HepG2 (cell line): ENCODE results near the gene ICAM2. TPM values are rescaled to one million over a fixed set of nuclear protein-coding genes. Genes with fewer than 3 reads are reported as not detected.

Experiments used
- ATAC-seq: fragments of 200-7000 bp; cut with Tn5 transposase; 3 replicates; pipeline ENCODE4 v1.9.1; 2020; ENCODE audit warnings: mild to moderate bottlenecking, moderate library complexity
- BruUV-seq: library from RNA; stranded (reverse); fragments of 400-500 nt; replicated peaks from 2 replicates; lab custom pipeline; 2021; lab: Mats Ljungman, UMichigan
- CTCF ChIA-PET: fragments of 300-600 bp; formaldehyde crosslinking; extraction: SDS; loops from one replicate; lab custom pipeline; 2021; ENCODE audit warnings: low total read pairs, inconsistent platforms, low intra/inter-chr PET ratio; lab: Yijun Ruan, JAX
- POLR2A ChIA-PET: fragments of 350-600 bp; sonication (Branson Sonifier 250); formaldehyde crosslinking; loops from one replicate; lab custom pipeline; 2020; ENCODE audit warnings: antibody characterized with exemption, inconsistent platforms; lab: Yijun Ruan, JAX
- DNase-seq: peaks from one replicate; pipeline ENCODE4 v3.0.0-alpha.2; 2015; ENCODE audit warnings: low spot score
- FAIRE-seq: peaks from 3 replicates; lab custom pipeline; 2011; peaks lifted over from hg19 to GRCh38; lab: Jason Lieb, UNC
- H2AFZ ChIP-seq: one replicate; pipeline ENCODE4 v1.6.1; 2011; ENCODE audit warnings: low read length, inconsistent platforms
- H3K27ac ChIP-seq: fragments of 300-600 bp; 3 replicates; pipeline ENCODE4 v1.8.0; 2011; ENCODE audit warnings: mixed run types, mild to moderate bottlenecking, mixed read lengths, low read length, inconsistent platforms; ENCODE audit not compliant: insufficient read depth; ENCODE audit errors: extremely low read length
- H3K27me3 ChIP-seq, 2 experiments: fragments of 200-600 bp in 1 of 2; 2 replicates in 1 of 2; 3 replicates in 1 of 2; pipeline versions ENCODE4 v1.6.0 to v1.8.0; 2011; ENCODE audit warnings: low read length in 2 of 2, mild to moderate bottlenecking in 2 of 2, moderate library complexity in 2 of 2, inconsistent platforms in 1 of 2; ENCODE audit not compliant: insufficient read depth in 2 of 2, control insufficient read depth in 1 of 2
- H3K36me3 ChIP-seq, 2 experiments: fragments of 200-600 bp in 1 of 2; replicated peaks in 1 of 2; 2 replicates in 1 of 2; 3 replicates in 1 of 2; pipeline versions ENCODE4 v1.5.1 to v1.8.0; 2011; ENCODE audit warnings: low read length in 2 of 2, inconsistent platforms in 1 of 2; ENCODE audit not compliant: insufficient read depth in 2 of 2, control insufficient read depth in 1 of 2
- H3K4me1 ChIP-seq: 2 replicates; pipeline ENCODE4 v1.5.1; 2012; ENCODE audit warnings: low read length, inconsistent platforms; ENCODE audit not compliant: insufficient read depth
- H3K4me2 ChIP-seq: 2 replicates; pipeline ENCODE4 v1.6.0; 2011; ENCODE audit warnings: low read depth, low read length, inconsistent platforms
- H3K4me3 ChIP-seq, 3 experiments: fragments of 200-600 bp in 1 of 3; sonication (generic), shearing (Covaris generic) in 1 of 3; replicated peaks in 1 of 3; 2 replicates each; pipeline ENCODE4 v1.5.1; 2011 to 2016; ENCODE audit warnings: low read length in 3 of 3, inconsistent platforms in 2 of 3, low read depth in 2 of 3, mild to moderate bottlenecking in 2 of 3, control low read depth in 1 of 3, mixed read lengths in 1 of 3; ENCODE audit not compliant: insufficient read depth in 1 of 3
- H3K79me2 ChIP-seq: one replicate; pipeline ENCODE4 v1.6.1; 2011; ENCODE audit warnings: low read length, inconsistent platforms; ENCODE audit not compliant: insufficient read depth
- H3K9ac ChIP-seq: 2 replicates; pipeline ENCODE4 v1.6.0; 2011; ENCODE audit warnings: mild to moderate bottlenecking, low read depth, low read length, inconsistent platforms; ENCODE audit not compliant: insufficient read depth
- H3K9me3 ChIP-seq: 2 replicates; pipeline ENCODE4 v1.5.1; 2012; ENCODE audit warnings: mild to moderate bottlenecking, low read length
- H4K20me1 ChIP-seq: 2 replicates; pipeline ENCODE4 v1.6.0; 2011; ENCODE audit warnings: inconsistent platforms, mild to moderate bottlenecking, low read length, moderate library complexity; ENCODE audit not compliant: insufficient read depth
- CCAR2 ChIP-seq: fragments of 200-400 bp; formaldehyde crosslinking; optimal IDR thresholded peaks from 2 replicates; pipeline ENCODE3; 2018; ENCODE audit warnings: low read depth, mild to moderate bottlenecking, low read length, moderate library complexity
- HOXA3 ChIP-seq: sonication (generic); formaldehyde crosslinking; IDR thresholded peaks from 2 replicates; pipeline ENCODE4 v1.5.0; 2020; ENCODE audit warnings: missing genetic modification reagents
- KDM5B ChIP-seq: sonication (generic); formaldehyde crosslinking; IDR thresholded peaks from 2 replicates; pipeline ENCODE4 v1.4.0; 2020; ENCODE audit warnings: missing genetic modification reagents, mild to moderate bottlenecking, borderline replicate concordance
- POLR2AphosphoS2 ChIP-seq: IDR thresholded peaks from 2 replicates; pipeline ENCODE4 v1.6.1; 2011; ENCODE audit warnings: low read depth, low read length, improper control_type of control experiment
- ZBTB20 ChIP-seq: sonication (generic); formaldehyde crosslinking; IDR thresholded peaks from 2 replicates; pipeline ENCODE4 v1.8.1; 2023; ENCODE audit warnings: missing genetic modification reagents, low read depth, mild to moderate bottlenecking, borderline replicate concordance
- ZNF124 ChIP-seq: sonication (generic); formaldehyde crosslinking; IDR thresholded peaks from 2 replicates; pipeline ENCODE4 v1.4.0; 2020; ENCODE audit warnings: missing genetic modification reagents
- ZNF235 ChIP-seq: sonication (generic); formaldehyde crosslinking; IDR thresholded peaks from 2 replicates; pipeline ENCODE4 v1.8.1; 2023; ENCODE audit warnings: mild to moderate bottlenecking, missing genetic modification reagents, borderline replicate concordance
- ZNF772 ChIP-seq: sonication (generic); formaldehyde crosslinking; IDR thresholded peaks from 2 replicates; pipeline ENCODE4 v1.5.0; 2020; ENCODE audit warnings: mild to moderate bottlenecking, missing genetic modification reagents
- WGBS: methylation state at CpG from one replicate; pipeline ENCODE4 v1.1.6; 2017; ENCODE audit warnings: low lambda C conversion rate; 5-methylcytosine and 5-hydroxymethylcytosine counted together
- in situ Hi-C: cut with HindIII; loops from 2 replicates; pipeline ENCODE4 v1.10.0; 2017; ENCODE audit warnings: low pct_unique_long_range_greater_than_20kb; ENCODE audit not compliant: extremely low pct_ligation_motif_present
- intact Hi-C: fragments of 100-400 bp; cut with micrococcal nuclease; formaldehyde crosslinking; loops from one replicate; pipeline ENCODE4 v1.10.0; 2022; ENCODE audit not compliant: unreplicated experiment
- polyA plus RNA-seq, 8 experiments: library from polyadenylated mRNA; depleted of rRNA in 3 of 8; stranded (reverse) in 7 of 8; unstranded in 1 of 8; fragments of >200 nt; fragmentation: Illumina TruSeq in 4 of 8; extraction: Trizol in 4 of 8; gene quantifications; 2 replicates each; pipeline versions ENCODE4 v1.2.1 to v1.2.3, GENCODE V29; 2011 to 2016; ENCODE audit warnings: low read depth in 4 of 8, missing spikeins in 1 of 8, mixed read lengths in 1 of 8; ENCODE audit not compliant: insufficient read depth in 1 of 8
- total RNA-seq, 5 experiments: library from RNA; depleted of rRNA; stranded (reverse); fragments of >200 nt; fragmentation: Illumina TruSeq; extraction: Trizol; gene quantifications; 2 replicates each; pipeline ENCODE4 v1.2.3, GENCODE V29; 2016; ENCODE audit warnings: low read depth in 1 of 5
- TF ChIP-seq, protein P1 (sequence below): sonication (generic); formaldehyde crosslinking; IDR thresholded peaks from 2 replicates; pipeline ENCODE4 v1.9.0; 2021; ENCODE audit warnings: missing genetic modification reagents, borderline replicate concordance

The ICAM2 gene
- total and polyA plus RNA-seq, 2 of the 13 experiments (the other 11 are each of a cell fraction or from before 2014, with no cell fraction given): 10.9 to 20.8 TPM

DNA sequence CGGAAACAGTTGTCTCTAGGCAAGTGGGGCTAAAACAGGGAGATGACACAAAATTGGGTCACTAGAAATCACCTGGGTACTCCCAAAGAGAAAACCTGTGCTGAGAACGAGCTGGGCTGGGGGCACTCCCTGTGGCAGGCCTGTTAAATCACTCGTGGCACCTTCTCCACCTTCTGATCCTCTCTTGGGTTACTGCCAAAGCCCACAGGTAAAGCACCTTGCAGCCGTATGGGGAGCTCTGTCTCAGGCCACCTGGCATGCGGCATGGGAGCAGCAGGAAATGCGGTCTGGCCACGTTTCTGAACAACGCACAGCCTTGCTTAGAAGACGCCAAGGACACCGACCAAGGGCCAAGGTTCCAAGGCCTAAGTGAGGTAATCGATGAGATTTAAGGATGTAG lies 21.5 kb upstream of the ICAM2 start:
- TF ChIP-seq, protein P1, sequence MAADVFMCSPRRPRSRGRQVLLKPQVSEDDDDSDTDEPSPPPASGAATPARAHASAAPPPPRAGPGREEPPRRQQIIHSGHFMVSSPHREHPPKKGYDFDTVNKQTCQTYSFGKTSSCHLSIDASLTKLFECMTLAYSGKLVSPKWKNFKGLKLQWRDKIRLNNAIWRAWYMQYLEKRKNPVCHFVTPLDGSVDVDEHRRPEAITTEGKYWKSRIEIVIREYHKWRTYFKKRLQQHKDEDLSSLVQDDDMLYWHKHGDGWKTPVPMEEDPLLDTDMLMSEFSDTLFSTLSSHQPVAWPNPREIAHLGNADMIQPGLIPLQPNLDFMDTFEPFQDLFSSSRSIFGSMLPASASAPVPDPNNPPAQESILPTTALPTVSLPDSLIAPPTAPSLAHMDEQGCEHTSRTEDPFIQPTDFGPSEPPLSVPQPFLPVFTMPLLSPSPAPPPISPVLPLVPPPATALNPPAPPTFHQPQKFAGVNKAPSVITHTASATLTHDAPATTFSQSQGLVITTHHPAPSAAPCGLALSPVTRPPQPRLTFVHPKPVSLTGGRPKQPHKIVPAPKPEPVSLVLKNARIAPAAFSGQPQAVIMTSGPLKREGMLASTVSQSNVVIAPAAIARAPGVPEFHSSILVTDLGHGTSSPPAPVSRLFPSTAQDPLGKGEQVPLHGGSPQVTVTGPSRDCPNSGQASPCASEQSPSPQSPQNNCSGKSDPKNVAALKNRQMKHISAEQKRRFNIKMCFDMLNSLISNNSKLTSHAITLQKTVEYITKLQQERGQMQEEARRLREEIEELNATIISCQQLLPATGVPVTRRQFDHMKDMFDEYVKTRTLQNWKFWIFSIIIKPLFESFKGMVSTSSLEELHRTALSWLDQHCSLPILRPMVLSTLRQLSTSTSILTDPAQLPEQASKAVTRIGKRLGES (CRISPR knock-in tag): no peak
- TF ChIP-seq ZBTB20 (CRISPR knock-in tag) (no peak), ZNF772 (CRISPR knock-in tag) (no peak), CCAR2 (no peak), ZNF124 (CRISPR knock-in tag) (no peak), HOXA3 (no peak), KDM5B (no peak), POLR2AphosphoS2 (no peak), ZNF235 (CRISPR knock-in tag) (no peak)
- TF ChIP-seq, all 625 proteins: peak for 0
- no peak overlapping the region for H2AFZ ChIP-seq
- no peak overlapping the region for H3K9ac ChIP-seq
- WGBS: 75% methylated on average over 11 of the region's 11 CpGs
- DNase-seq (no peak), FAIRE-seq (no peak), ATAC-seq (no peak)
- no peaks in the 10 kb centered on the region for H3K4me1 ChIP-seq
- no peak overlapping the region for H3K27ac ChIP-seq
- ChIA-PET POLR2A (interaction anchor here (1.2 kb wide), 1 partner anchor 18 kb away, joined by 3 read pairs; no protein-coding TSS in a partner anchor), CTCF (no interaction called here)
- peaks cover 24 to 44% of the 10 kb centered on the region in 2 experiments for H3K36me3 ChIP-seq
- in situ Hi-C loops (no loop called here), intact Hi-C loops (no loop called here)
- H3K27me3 ChIP-seq: no peaks in the 10 kb centered on the region
- BruUV-seq: no TSS peak
- H4K20me1 ChIP-seq: no peaks in the 10 kb centered on the region
- H3K4me3 ChIP-seq: no peak overlapping the region
- no peaks in the 10 kb centered on the region for H3K79me2 ChIP-seq
- no peak overlapping the region for H3K4me2 ChIP-seq
- no peaks in the 10 kb centered on the region for H3K9me3 ChIP-seq
